ENCODE data around the gene PRKRIP1. TPM values are rescaled to one million over a fixed set of nuclear protein-coding genes. Genes with fewer than 3 reads are reported as not detected.
"Not testable (repeated sequence)": the region's sequence is repeated elsewhere in the genome, so short reads cannot be mapped to it uniquely, and the experiment has no call there.

Gene PRKRIP1
- total RNA-seq, result 13.2 and 16.1 TPM in 2 replicates

- peak within 1 kb of the TSS; percentile 100 for H3K4me3 ChIP-seq (ENCODE audit: low read depth, low read length)
- DNase-seq (ENCODE audit: low read depth), result peak; percentile 86
- TF ChIP-seq, protein P1, sequence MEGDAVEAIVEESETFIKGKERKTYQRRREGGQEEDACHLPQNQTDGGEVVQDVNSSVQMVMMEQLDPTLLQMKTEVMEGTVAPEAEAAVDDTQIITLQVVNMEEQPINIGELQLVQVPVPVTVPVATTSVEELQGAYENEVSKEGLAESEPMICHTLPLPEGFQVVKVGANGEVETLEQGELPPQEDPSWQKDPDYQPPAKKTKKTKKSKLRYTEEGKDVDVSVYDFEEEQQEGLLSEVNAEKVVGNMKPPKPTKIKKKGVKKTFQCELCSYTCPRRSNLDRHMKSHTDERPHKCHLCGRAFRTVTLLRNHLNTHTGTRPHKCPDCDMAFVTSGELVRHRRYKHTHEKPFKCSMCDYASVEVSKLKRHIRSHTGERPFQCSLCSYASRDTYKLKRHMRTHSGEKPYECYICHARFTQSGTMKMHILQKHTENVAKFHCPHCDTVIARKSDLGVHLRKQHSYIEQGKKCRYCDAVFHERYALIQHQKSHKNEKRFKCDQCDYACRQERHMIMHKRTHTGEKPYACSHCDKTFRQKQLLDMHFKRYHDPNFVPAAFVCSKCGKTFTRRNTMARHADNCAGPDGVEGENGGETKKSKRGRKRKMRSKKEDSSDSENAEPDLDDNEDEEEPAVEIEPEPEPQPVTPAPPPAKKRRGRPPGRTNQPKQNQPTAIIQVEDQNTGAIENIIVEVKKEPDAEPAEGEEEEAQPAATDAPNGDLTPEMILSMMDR (conservative IDR thresholded peaks at IDR 0.05; ENCODE audit: low read depth, low read length), result no peak
These were observed at the start of gene PRKRIP1 for GRCh38 chr7:102395873-102396709. Gene PRKRIP1, plus strand, starts transcription at chr7:102396363. Its CDS starts 49 bp downstream, at chr7:102396412.

- not testable (repeated sequence) for DNase-seq (ENCODE audit: low read depth)
These were observed 49.2 kb upstream of the PRKRIP1 start for GRCh38 chr7:102346983-102347382.

DNA sequence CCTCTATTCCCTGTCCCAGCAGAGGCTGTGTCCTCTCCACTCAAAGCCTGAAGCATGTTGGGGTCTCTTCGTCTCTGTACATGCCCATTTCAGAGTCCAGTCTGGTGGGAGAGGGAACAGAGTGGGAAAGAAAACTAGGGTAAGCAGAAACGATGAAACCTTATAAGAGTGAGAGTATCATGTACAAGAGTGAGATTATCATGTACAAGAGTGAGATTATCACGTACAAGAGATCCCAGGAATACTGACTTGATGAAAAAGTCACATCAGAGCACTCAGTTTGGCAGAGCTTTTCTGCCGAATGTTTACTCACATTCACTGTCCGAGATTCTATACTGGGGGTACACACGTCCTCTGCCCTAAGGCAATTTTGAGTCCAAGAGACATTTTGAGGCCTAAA, 39.8 kb upstream of the PRKRIP1 start, which contains the start of gene SPDYE6:
TSS of gene SPDYE6 (minus strand) at position 101 of the 400 bp plus-strand sequence. CDS start 421 bp downstream, outside the sequence.
- not testable (repeated sequence) for DNase-seq (ENCODE audit: low read depth); H3K4me3 ChIP-seq (ENCODE audit: low read depth, low read length)

More at GRCh38 chr7:102346983-102347382, 49.2 kb upstream of the PRKRIP1 start:
- not testable (repeated sequence) for H3K4me3 ChIP-seq (ENCODE audit: low read depth, low read length)

- H3K4me3 ChIP-seq (ENCODE audit: low read depth, low read length), result peak overlapping the region; percentile 68
- peak; percentile 91 for DNase-seq (ENCODE audit: low read depth)
- TF ChIP-seq, protein P1 (conservative IDR thresholded peaks at IDR 0.05; ENCODE audit: low read depth, low read length), result peak; percentile 21
These were observed 32.4 kb upstream of the PRKRIP1 start for GRCh38 chr7:102363549-102364393.

DNA sequence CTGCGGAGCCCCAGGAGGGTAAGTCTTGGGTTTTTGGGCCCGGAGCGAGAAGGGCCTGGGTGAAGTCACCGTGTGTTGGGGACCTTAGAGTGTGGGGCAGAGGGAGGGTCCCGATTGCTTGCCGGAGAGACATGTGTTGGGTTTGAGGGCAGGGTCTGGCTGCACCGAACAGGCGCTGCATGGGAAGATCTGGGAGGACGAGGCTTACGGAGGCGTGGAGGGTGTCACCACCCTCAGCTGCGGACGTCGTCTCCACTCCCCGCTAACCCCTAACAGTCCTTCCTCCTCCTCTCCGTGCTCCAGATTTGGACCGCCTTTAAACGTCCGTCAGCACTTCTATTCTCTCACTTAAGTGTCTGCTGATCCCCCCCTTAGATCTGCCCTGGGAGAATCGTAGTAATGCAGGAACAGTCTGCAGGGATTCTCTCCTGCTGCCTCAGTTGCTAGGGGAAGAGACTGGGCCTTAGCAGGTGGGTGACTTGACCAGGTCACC, 31.7 kb upstream of the PRKRIP1 start:
- peak overlapping the region; percentile 68 for H3K4me3 ChIP-seq (ENCODE audit: low read depth, low read length)
- DNase-seq (ENCODE audit: low read depth), result not testable (repeated sequence)

DNA sequence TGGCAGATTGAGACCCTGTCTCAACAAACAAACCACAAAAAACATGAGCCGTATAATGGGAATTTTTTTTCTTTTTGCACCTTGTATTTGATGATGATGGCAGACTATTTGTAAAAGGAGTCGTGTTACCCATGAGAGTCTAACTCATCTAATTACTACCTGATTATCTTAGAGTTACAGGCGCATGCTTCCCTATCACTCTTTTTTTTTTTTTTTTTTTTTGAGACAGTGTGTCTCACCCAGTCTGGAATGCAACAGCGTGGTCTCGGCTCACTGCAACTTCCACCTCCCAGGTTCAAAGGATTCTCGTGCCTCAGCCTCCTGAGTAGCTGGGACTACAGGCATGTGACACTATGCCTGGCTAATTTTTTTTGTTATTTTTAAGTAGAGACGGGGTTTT, 30.8 kb upstream of the PRKRIP1 start:
- peak; percentile 10 for DNase-seq (ENCODE audit: low read depth)
- peak overlapping the region; percentile 36 for H3K4me3 ChIP-seq (ENCODE audit: low read depth, low read length)

DNA sequence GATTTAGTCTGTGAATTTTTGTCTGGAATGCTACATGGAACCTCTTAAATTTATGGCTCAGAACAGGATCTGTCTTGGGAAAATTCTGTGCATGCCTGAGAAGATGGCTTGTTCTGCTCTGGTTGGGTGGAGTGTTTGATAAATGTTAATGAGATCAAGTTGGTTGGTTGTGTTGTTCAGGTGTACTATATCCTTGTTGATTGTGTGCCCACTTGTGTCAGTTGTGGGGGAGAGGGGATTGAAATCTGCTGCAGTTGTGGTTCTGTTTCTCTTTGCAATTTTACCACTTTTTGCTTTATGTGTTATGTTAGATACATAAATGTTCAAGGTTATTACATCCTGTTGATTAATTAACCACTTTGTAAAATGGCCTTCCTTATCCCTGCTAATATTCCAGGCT, 26.1 kb upstream of the PRKRIP1 start:
- DNase-seq (ENCODE audit: low read depth), result not testable (repeated sequence)

GRCh38 chr7:102372796-102373195, 23.4 kb upstream of the PRKRIP1 start:
- not testable (repeated sequence) for H3K4me3 ChIP-seq (ENCODE audit: low read depth, low read length); DNase-seq (ENCODE audit: low read depth)

More for the DNA sequence above, 26.1 kb upstream of the PRKRIP1 start:
- not testable (repeated sequence) for H3K4me3 ChIP-seq (ENCODE audit: low read depth, low read length)

- TF ChIP-seq, protein P1 (conservative IDR thresholded peaks at IDR 0.05; ENCODE audit: low read depth, low read length), result no peak
- H3K4me3 ChIP-seq (ENCODE audit: low read depth, low read length), result no peak overlapping the region
- no peak for DNase-seq (ENCODE audit: low read depth)
These were observed 19.1 kb upstream of the PRKRIP1 start for GRCh38 chr7:102376964-102377466.

DNA sequence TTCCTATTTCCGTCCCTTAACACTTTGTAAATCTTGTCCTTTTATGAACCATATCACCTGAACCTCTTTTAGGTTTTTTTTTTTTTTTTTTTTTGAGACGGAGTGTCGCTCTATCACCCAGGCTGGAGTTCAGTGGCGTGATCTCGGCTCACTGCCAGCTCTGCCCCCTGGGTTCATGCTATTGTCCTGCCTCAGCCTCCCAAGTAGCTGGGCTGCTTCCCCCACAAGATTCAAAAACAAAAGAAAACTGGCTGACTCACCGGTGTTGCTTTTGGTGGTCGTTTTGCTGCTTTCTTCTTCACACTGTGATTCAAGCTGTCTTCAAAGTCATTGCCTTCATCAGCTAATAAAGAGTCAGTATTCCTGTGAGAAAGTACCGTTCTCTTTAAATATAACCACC, 15.3 kb upstream of the PRKRIP1 start:
- H3K4me3 ChIP-seq (ENCODE audit: low read depth, low read length), result not testable (repeated sequence)

GRCh38 chr7:102381696-102382425, 14.3 kb upstream of the PRKRIP1 start:
- DNase-seq (ENCODE audit: low read depth); H3K4me3 ChIP-seq (ENCODE audit: low read depth, low read length): not testable (repeated sequence)

More for the DNA sequence above, 15.3 kb upstream of the PRKRIP1 start:
- not testable (repeated sequence) for DNase-seq (ENCODE audit: low read depth)
